Skeletal muscle tissue (tissue), 4 donors: Measurements from ENCODE around the gene GGN. TPM values are rescaled to one million over a fixed set of nuclear protein-coding genes. Genes with fewer than 3 reads are reported as not detected.
"Not testable (repeated sequence)": the region's sequence is repeated elsewhere in the genome, so short reads cannot be mapped to it uniquely, and the experiment has no call there.

ENCODE experiments used
- H3K27ac ChIP-seq: one replicate; pipeline ENCODE4 v1.7.0; 2013; ENCODE audit warnings: mild to moderate bottlenecking, low read depth, low read length, inconsistent platforms
- H3K27me3 ChIP-seq, 3 donors: one replicate each; pipeline ENCODE4 v1.7.0; 2013; ENCODE audit warnings: low read length in 3 of 3; ENCODE audit not compliant: control insufficient read depth in 3 of 3, insufficient read depth in 3 of 3
- H3K36me3 ChIP-seq, 3 donors: one replicate each; pipeline ENCODE4 v1.7.0; 2013; ENCODE audit warnings: low read length in 3 of 3; ENCODE audit not compliant: control insufficient read depth in 3 of 3, insufficient read depth in 3 of 3
- H3K4me1 ChIP-seq, 3 donors: one replicate each; pipeline ENCODE4 v1.7.0; 2013; ENCODE audit warnings: low read length in 3 of 3, mild to moderate bottlenecking in 3 of 3; ENCODE audit not compliant: control insufficient read depth in 3 of 3, insufficient read depth in 3 of 3
- H3K4me3 ChIP-seq, 3 donors: one replicate each; pipeline ENCODE4 v1.7.0; 2013; ENCODE audit warnings: low read length in 3 of 3
- H3K9ac ChIP-seq, 3 donors: one replicate each; pipeline ENCODE4 v1.7.0; 2013; ENCODE audit warnings: low read length in 3 of 3, mild to moderate bottlenecking in 3 of 3, moderate library complexity in 2 of 3, low read depth in 1 of 3
- H3K9me3 ChIP-seq, 3 donors: one replicate each; pipeline ENCODE4 v1.7.0; 2013; ENCODE audit warnings: low read length in 3 of 3; ENCODE audit not compliant: control insufficient read depth in 3 of 3
- total RNA-seq: library from RNA; depleted of rRNA; stranded (reverse); fragments of >200 nt; gene quantifications from one replicate; pipeline ENCODE4 v1.2.3, GENCODE V29; 2014
- donor health status: Osteomylitis.

The GGN gene
- total RNA-seq, 1 donor from 2014 or later = not detected

GRCh38 chr19:38411898-38412297 lies 24.1 kb upstream of the GGN start:
- H3K27ac ChIP-seq, H3K4me3 ChIP-seq, H3K4me1 ChIP-seq, H3K9ac ChIP-seq, H3K9me3 ChIP-seq, H3K27me3 ChIP-seq, H3K36me3 ChIP-seq: not testable (repeated sequence)

- Histone ChIP-seq H3K36me3 (peaks cover 0 to 6% (median 3%) of the 10 kb centered on the region in 3 donors), H3K9ac (no peak overlapping the region), H3K4me3 (no peak overlapping the region), H3K27me3 (no peaks in the 10 kb centered on the region), H3K4me1 (no peaks in the 10 kb centered on the region), H3K9me3 (no peaks in the 10 kb centered on the region), H3K27ac (no peak overlapping the region)
Observed at GRCh38 chr19:38411041-38411712, 23.3 kb upstream of the GGN start.

GRCh38 chr19:38410407-38410806 lies 22.6 kb upstream of the GGN start:
- H3K36me3 ChIP-seq, H3K9ac ChIP-seq, H3K9me3 ChIP-seq: not testable (repeated sequence)

GRCh38 chr19:38409631-38410133 lies 21.8 kb upstream of the GGN start:
- H3K9ac ChIP-seq = no peak overlapping the region
- no peak overlapping the region for H3K27ac ChIP-seq
- no peaks in the 10 kb centered on the region for H3K27me3 ChIP-seq
- H3K4me3 ChIP-seq = no peak overlapping the region
- no peaks in the 10 kb centered on the region for H3K4me1 ChIP-seq
- H3K36me3 ChIP-seq = peaks cover 3 to 6% (median 6%) of the 10 kb centered on the region in 3 donors
- H3K9me3 ChIP-seq = no peaks in the 10 kb centered on the region

More at GRCh38 chr19:38410407-38410806, 22.6 kb upstream of the GGN start:
- not testable (repeated sequence) for H3K27me3 ChIP-seq, H3K4me1 ChIP-seq, H3K27ac ChIP-seq, H3K4me3 ChIP-seq

- Histone ChIP-seq H3K9me3 (no peaks in the 10 kb centered on the region), H3K27ac (no peak overlapping the region), H3K4me1 (peaks cover 0 to 6% (median 3%) of the 10 kb centered on the region in 3 donors), H3K27me3 (peaks cover 3% of the 10 kb centered on the region in 3 donors), H3K9ac (no peak overlapping the region), H3K4me3 (no peak overlapping the region), H3K36me3 (peaks cover 3 to 6% (median 6%) of the 10 kb centered on the region in 3 donors)
Observed at GRCh38 chr19:38405276-38405675, 17.4 kb upstream of the GGN start.

GRCh38 chr19:38404858-38405257 lies 17.0 kb upstream of the GGN start:
- H3K27ac ChIP-seq = no peak overlapping the region
- peaks cover 0 to 6% (median 3%) of the 10 kb centered on the region in 3 donors for H3K4me1 ChIP-seq
- no peak overlapping the region for H3K9ac ChIP-seq
- no peak overlapping the region for H3K4me3 ChIP-seq
- H3K9me3 ChIP-seq = no peaks in the 10 kb centered on the region
- peaks cover 3 to 6% (median 5%) of the 10 kb centered on the region in 3 donors for H3K27me3 ChIP-seq
- H3K36me3 ChIP-seq = peaks cover 3 to 6% (median 6%) of the 10 kb centered on the region in 3 donors

- no peaks in the 10 kb centered on the region for H3K9me3 ChIP-seq
- H3K4me3 ChIP-seq = peak within 1 kb of the TSS; percentile 81 to 94 (median 83)
- H3K27ac ChIP-seq = no peak within 1 kb of the TSS
- peaks cover 0 to 6% (median 3%) of the 10 kb centered on the region in 3 donors for H3K4me1 ChIP-seq
- H3K27me3 ChIP-seq = peaks cover 9 to 17% (median 15%) of the 10 kb centered on the region in 3 donors
- peak within 1 kb of the TSS; percentile 76 to 85 (median 79) for H3K9ac ChIP-seq
- H3K36me3 ChIP-seq = peaks cover 3 to 6% (median 6%) of the 10 kb centered on the region in 3 donors
Observed at GRCh38 chr19:38402967-38403674, 15.3 kb upstream of the GGN start, which contains the start of gene FAM98C. Gene FAM98C (plus strand): TSS chr19:38403093. CDS start chr19:38403154, 61 bp downstream.

- Histone ChIP-seq H3K9me3 (no peaks in the 10 kb centered on the region), H3K36me3 (peaks cover 3 to 6% (median 6%) of the 10 kb centered on the region in 3 donors), H3K4me1 (peaks cover 0 to 6% (median 3%) of the 10 kb centered on the region in 3 donors), H3K27ac (no peak overlapping the region), H3K27me3 (peaks cover 10 to 21% (median 16%) of the 10 kb centered on the region in 3 donors), H3K9ac (peak overlapping the region in 2 of 3 donors; percentile 53 to 68), H3K4me3 (peak overlapping the region; percentile 60 to 68 (median 66))
Observed at GRCh38 chr19:38402623-38402966, 14.8 kb upstream of the GGN start.

GRCh38 chr19:38401148-38401547 lies 13.3 kb upstream of the GGN start:
- H3K4me3 ChIP-seq = no peak overlapping the region
- peaks cover 18 to 35% (median 29%) of the 10 kb centered on the region in 3 donors for H3K27me3 ChIP-seq
- H3K9ac ChIP-seq = no peak overlapping the region
- peaks cover 0 to 6% (median 3%) of the 10 kb centered on the region in 3 donors for H3K4me1 ChIP-seq
- no peaks in the 10 kb centered on the region for H3K9me3 ChIP-seq
- peaks cover 0 to 6% (median 0%) of the 10 kb centered on the region in 3 donors for H3K36me3 ChIP-seq
- no peak overlapping the region for H3K27ac ChIP-seq

GRCh38 chr19:38400361-38400760 lies 12.5 kb upstream of the GGN start:
- no peak overlapping the region for H3K27ac ChIP-seq
- no peaks in the 10 kb centered on the region for H3K9me3 ChIP-seq
- no peak overlapping the region for H3K9ac ChIP-seq
- no peak overlapping the region for H3K4me3 ChIP-seq
- peaks cover 0 to 6% (median 3%) of the 10 kb centered on the region in 3 donors for H3K4me1 ChIP-seq
- peaks cover 23 to 40% (median 35%) of the 10 kb centered on the region in 3 donors for H3K27me3 ChIP-seq
- H3K36me3 ChIP-seq = peaks cover 0 to 5% (median 0%) of the 10 kb centered on the region in 3 donors
